GM10266 (cell line): ENCODE data around the gene LIF.

Experiments used
- DNase-seq: peaks from one replicate; pipeline ENCODE4 v3.0.0; 2012; ENCODE audit errors: extremely low spot score
- CTCF ChIP-seq: IDR thresholded peaks from 2 replicates; pipeline ENCODE4 v1.5.1; 2012; ENCODE audit warnings: mild to moderate bottlenecking, low read depth; ENCODE audit not compliant: control insufficient read depth, insufficient read depth; ENCODE audit errors: missing control alignments

The LIF gene

GRCh38 chr22:30284172-30284571 is 37.6 kb upstream of the LIF start:
- no peak for DNase-seq
- no peak for TF ChIP-seq CTCF

GRCh38 chr22:30283342-30283741 is 36.8 kb upstream of the LIF start:
- no peak for DNase-seq
- no peak for TF ChIP-seq CTCF

- no peak for DNase-seq
- TF ChIP-seq CTCF = no peak
These were observed 36.1 kb upstream of the LIF start for GRCh38 chr22:30282616-30283046.

GRCh38 chr22:30280505-30280904 is 33.9 kb upstream of the LIF start:
- no peak for TF ChIP-seq CTCF
- DNase-seq = no peak

- no peak for DNase-seq
- TF ChIP-seq CTCF = no peak
These were observed 33.4 kb upstream of the LIF start for GRCh38 chr22:30279932-30280331.

- TF ChIP-seq CTCF = no peak
- no peak for DNase-seq
These were observed 32.7 kb upstream of the LIF start for GRCh38 chr22:30279046-30279788.

- no peak for DNase-seq
- no peak for TF ChIP-seq CTCF
These were observed 31.2 kb upstream of the LIF start for GRCh38 chr22:30277547-30278344.
